Activated CD8-positive, alpha-beta memory T cell treated with anti-CD3 and anti-CD28 coated beads, Interleukin-2, amount 50 U/mL, for 1 hour (primary cell): Measurements from ENCODE around the gene SRSF5.
A peak's percentile ranks its signal among the peaks of the same experiment; 100 is the strongest.
"Not testable (repeated sequence)": the region's sequence is repeated elsewhere in the genome, so short reads cannot be mapped to it uniquely, and the experiment has no call there.

Experiments used
- DNase-seq: peaks from one replicate; pipeline ENCODE4 v3.0.0-alpha.2; 2020; ENCODE audit errors: extremely low read depth

The SRSF5 gene

DNA sequence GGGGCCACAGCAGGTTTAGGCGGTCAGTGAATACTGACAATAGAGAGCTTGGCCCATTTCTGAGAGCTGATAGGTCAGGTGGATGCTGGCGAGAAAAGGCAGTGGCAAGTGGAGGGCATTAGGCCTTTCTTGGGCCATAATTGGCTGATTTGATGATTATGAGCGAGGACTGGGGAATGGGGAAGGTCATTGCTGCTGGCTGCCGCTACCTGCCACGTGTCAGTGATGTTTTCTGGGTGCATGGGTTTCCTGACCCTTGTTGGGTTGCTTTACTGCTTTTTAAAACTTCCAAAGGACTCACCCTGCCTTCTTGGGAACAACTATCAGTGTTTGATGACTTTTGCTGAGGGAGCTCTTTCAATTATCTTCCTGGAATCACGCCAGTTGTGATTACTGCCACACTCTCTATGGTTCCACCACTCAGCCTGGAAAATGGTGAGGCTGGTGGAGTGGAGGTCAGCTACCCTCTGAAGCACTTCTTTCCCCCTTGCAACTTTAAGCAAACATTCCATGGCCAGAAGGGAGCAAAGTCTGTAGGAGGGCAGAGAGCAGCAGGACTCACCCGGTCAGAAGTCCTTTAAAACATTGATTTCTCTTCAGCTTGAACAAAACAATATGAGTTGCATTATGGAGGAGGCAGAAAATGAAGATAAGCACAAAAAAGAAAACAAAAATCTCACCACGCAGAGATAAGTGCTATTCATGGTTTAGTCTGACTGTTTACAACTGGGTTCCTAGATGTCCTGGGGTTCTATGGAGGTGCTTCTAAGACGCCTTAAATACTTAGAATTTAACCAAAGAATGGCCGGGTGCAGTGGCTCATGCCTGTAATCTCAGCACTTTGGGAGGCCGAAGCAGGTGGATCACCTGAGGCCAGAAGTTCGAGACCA lies 42.2 kb downstream of the SRSF5 start:
- no peak for DNase-seq

- no peak for DNase-seq
These were observed 44.4 kb downstream of the SRSF5 start for GRCh38 chr14:69811227-69811867.

DNA sequence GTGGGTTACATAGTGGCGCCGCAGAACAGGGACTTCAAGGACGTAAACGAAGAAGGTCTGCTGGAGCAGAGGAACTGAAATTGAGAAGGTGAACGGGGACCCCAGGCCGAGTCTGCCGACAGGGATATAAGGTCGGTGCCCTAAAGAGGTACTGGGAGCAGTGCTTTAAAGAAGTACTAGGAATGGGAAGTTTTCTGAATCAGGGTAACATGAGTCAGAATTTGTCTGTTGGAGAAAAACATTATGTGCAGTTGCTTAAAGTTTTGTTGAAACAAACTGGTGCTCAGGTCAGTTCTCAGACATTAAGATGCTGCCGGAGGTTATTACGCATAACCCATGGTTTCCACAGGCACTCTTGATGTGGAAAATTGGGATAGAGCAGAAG lies 44.9 kb downstream of the SRSF5 start:
- DNase-seq, result no peak

DNA sequence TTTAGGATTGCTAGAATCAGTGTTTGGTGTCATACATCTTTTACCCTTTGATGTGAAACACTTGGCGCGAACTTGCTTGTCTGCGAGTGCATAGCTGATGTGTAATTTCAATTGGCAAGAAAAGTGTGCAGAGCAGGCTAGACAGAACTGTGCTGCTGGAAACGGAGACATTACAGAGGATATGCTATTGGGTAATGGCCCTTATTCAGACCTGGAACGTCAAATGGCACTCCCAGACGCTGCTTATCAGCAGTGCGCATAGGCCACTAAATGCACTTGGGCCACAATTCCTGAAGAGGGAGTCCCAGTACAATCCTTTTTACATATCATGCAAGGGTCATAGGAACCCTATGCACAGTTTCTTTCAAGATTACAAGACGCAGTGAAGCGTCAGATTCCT lies 45.8 kb downstream of the SRSF5 start:
- no peak for DNase-seq

DNA sequence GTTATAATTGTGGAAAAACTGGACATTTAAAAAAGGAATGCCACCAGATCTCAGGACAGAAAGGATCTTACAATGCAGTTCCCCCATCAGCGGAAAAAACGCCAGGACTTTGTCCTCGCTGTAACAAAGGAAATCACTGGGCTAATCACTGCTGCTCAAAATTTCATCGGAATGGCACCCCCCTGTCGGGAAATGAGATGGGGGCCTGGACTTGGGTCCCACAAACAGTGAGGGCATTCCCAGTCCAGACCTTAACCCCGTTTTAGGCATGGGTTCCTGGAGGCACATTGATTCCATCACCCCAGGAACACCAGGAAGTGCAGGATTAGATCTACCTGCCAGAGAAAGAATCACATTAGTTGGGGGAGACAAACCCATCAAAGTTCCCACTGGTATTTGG lies 46.4 kb downstream of the SRSF5 start:
- DNase-seq, result not testable (repeated sequence)

DNA sequence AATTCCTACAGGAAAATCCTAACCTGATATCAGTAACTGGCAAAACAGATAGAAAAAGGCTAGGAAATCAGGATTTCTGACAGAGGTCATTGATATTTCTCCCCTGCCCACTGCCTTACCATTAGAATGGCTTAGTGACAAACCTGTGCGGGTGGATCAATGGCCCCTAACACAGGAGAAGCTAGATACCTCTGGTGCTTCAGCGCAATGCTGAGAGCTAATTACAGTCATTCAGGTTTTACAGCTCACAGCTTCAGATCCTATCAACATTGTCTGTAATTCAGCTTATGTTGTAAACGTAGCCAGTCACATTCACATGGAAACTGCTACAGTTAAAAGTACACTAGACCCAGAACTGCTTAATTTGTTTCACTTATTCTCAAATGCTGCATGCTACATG lies 47.5 kb downstream of the SRSF5 start:
- DNase-seq, result no peak

DNA sequence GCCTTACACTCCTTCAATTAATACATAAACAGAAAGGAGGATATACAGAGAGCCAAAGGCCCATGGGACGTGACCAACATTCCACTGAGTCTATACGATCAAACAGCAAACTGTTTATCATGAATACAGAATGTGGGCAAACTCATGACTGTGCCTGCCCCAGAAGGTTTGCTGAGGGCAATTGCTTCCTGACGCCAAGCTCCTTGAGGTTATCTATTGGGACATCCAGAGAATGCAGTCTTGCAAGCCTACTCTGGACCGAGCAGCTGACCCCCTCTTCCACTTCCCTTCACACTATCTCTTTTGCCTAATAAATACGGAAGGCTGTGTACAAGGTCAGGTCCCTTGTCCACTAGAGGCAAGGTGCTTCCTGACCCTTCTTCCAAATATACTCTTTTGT lies 48.6 kb downstream of the SRSF5 start:
- no peak for DNase-seq

GRCh38 chr14:69816216-69816615 lies 49.3 kb downstream of the SRSF5 start:
- DNase-seq, result no peak

GRCh38 chr14:69818758-69819191 lies 51.8 kb downstream of the SRSF5 start:
- DNase-seq, result peak; percentile 17

DNA sequence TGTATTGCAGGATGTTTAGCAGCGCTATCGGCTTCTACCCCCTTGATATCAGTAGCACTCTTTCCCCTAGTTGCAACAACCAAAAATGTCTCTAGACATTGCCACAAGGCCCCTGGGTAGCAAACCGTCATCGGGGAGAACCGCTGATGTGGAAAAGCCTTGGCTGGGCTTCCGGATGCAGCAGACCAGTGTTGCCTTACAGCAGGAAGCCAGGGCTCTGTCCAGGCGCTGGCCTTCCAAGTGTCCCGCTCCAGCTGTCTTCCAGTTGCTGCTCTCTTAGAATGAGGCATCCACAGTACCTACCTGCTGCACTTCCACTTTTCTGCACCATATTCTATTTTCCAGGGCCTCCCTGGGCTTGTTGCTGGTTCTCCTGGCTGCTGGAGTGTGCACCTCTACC lies 52.7 kb downstream of the SRSF5 start:
- DNase-seq, result no peak

DNA sequence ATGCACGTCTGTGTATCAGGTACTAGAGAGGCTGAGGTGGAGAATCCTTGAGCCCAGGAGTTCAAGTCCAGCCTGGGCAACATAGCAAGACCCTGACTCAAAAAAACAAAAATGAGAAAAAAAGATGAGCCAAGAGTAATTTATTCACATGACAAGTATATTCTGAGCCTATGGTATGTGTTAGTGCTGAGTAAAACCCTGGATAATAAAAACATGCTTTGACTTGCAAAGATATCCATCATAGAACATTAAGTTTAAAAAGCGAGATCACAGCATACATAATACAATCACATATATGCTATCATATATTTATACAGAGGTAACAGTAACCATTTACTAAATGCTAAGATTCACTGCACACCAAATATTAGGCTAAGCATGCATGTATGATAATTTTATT lies 54.0 kb downstream of the SRSF5 start:
- no peak for DNase-seq
